Transverse colon (tissue), 3 donors: ENCODE data around the gene HK1.

Experiments used
- CTCF ChIP-seq, 5 experiments: fragments of 200-600 bp in 3 of 5; fragments of 450-650 bp in 2 of 5; sonication (generic) in 3 of 5; IDR thresholded peaks; 1 replicate in 2 of 5; 2 replicates in 3 of 5; pipeline ENCODE4 v1.5.1; 2016 to 2017; ENCODE audit warnings: antibody characterized with exemption in 5 of 5, inconsistent platforms in 3 of 5, mild to moderate bottlenecking in 2 of 5, moderate library complexity in 1 of 5
- EP300 ChIP-seq: sonication (generic); formaldehyde crosslinking; IDR thresholded peaks from one replicate; pipeline ENCODE4 v1.6.1; 2017; ENCODE audit warnings: antibody characterized with exemption, low read depth

DNA sequence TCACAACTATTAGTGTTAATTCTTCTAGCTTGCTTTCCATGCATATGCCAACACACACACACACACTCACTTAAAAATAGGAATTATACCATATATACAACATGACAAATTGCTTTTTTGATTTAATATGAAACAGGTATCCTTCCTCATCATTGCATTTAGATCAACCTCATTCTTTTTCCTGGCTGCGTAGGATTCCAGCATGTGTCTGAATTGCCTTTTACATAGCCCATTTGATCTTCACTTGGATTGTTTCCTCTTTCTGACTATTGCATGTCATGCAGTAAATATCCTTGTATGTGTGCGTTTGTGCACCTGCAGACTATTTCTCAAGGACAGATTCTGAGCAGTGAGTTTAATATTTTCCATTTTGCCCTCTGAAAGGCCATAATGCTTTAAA lies 110.2 kb downstream of the HK1 start:
- no peak for TF ChIP-seq CTCF (IDR thresholded peaks at IDR 0.05)
- no peak for TF ChIP-seq EP300
